Stimulated activated CD8-positive, alpha-beta memory T cell treated with anti-CD3 and anti-CD28 coated beads, Interleukin-12 subunit alpha, Interleukin-12 subunit beta, amount 100 ng/mL, for 24 hours (primary cell): Measurements from ENCODE around the gene TCERG1.

ENCODE experiments used
- DNase-seq: peaks from one replicate; pipeline ENCODE4 v3.0.0-alpha.2; 2020; ENCODE audit errors: extremely low read depth

TCERG1 gene

DNA sequence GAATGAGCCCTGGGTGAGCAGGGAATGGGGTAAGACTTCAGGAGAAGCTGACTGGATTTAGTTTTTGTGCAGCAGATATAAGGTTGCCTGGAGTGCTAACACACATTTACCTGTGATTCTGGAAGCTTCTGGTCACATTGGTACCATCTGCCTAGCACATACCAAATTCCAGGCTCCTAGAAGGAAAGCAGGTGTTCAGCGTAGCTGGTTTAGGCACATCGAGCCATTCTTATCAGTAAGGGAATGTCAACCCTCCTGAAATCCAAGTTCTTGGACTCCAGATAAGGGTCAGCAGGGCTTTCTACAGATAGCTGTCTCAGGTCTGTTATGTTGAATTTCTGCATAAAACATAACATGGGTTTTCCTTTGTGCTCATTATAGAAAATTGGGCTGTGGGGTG, 10.3 kb downstream of the TCERG1 start:
- DNase-seq: no peak

GRCh38 chr5:146458894-146459293, 11.8 kb downstream of the TCERG1 start:
- no peak for DNase-seq

DNA sequence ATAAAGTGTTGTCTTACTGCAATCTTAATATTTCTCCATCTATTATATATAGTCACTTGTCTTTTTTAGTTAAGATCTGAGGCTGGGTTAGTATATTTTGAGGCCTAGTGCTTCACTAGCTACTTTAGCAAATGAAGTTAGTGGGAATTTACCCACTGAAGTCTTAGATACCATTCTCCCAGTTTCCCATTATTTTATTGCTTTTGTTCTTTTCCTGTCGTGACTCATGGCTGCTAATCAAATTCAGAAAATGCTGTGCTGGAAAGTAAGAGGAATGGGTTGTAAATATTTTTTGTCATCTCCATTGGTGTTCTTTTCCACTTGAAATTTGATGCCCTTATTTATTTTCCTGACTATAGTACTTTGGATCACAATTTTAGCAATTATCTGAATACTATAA, 14.2 kb downstream of the TCERG1 start:
- no peak for DNase-seq

DNA sequence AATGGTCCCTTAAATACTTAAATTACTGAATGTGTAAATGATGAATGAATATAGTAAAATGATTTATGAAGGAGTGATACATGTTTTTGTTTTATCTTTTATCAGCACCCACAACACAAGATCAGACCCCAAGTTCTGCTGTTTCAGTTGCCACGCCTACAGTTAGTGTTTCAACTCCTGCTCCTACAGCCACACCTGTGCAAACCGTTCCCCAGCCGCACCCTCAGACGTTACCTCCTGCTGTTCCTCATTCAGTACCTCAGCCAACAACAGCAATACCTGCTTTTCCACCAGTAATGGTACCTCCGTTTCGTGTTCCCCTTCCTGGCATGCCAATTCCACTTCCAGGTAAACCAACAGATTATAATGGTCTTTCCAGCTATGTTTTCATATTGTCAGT, 16.3 kb downstream of the TCERG1 start:
- no peak for DNase-seq

DNA sequence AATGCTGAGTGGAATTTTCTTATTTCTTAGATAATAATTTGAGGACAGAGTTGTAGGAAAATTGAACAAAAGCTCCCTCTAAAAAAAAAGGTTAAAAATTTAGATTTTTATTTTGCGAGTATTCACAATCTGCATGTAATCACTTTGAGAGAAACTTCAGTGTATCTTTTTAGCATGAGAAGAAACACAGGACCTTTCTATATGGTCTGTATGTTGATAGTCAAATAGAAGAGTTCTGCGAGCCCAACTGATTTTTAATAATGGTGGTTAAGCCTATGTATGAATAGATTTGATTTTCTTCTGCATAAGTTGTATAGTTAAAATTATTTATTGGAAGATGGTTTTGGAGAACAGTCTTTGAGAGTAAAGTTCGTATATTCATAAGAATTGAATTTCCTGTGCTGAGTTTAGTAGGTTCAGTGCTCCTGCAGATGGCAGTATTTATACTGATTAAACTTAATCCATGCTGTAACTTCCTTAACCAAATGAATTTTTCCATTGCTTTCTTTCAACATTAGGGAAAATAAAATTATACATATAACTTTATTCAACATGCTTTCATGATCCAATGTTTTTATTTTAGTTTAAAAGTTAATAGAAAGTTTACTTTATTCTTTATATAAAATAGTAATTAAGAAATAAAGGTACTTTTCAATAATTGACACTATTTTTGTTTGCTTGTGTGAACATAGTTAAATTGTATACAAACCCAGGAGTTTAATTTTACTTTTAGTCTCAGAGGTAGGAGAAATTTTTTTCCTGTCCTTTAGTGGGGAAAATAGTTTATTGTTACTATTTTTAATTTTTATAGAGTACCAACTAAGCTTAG, 19.6 kb downstream of the TCERG1 start:
- no peak for DNase-seq

DNA sequence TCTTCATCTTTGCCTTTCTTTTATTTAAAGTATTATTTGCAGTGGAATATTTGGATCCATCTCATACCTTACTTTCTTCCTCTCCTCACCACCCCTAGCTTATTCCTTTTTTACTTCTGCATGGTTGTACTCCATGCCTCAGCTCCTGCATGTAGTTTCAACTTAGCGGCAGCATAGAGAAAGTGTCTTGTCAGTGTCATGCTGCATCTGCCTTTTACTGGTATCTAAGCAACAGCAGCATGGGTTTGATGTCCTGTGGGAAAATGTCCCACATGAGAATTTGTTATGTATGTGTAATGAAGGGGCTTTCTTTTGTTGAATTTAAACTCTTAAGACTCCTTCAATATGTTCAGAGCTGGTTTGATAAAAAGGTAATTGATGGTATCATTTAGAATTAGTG, 20.6 kb downstream of the TCERG1 start:
- DNase-seq: no peak

DNA sequence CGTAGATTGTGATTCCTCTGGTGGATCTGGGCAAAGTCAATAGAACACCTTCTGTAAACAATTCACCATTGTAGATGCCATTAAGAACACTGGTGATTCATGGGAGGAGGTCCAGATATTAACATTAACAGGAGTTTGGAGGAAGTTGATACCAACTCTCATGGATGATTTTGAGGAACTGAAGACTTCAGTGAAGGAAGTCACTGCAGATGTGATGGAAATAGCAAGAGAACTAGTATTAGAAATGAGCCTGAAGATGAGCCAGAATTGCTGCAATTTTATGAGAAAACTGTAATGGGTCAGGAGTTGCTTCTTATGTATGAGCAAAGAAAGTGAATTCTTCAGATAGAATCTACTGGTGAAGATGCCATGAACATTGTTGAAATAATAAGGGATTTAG, 26.9 kb downstream of the TCERG1 start:
- DNase-seq: no peak

DNA sequence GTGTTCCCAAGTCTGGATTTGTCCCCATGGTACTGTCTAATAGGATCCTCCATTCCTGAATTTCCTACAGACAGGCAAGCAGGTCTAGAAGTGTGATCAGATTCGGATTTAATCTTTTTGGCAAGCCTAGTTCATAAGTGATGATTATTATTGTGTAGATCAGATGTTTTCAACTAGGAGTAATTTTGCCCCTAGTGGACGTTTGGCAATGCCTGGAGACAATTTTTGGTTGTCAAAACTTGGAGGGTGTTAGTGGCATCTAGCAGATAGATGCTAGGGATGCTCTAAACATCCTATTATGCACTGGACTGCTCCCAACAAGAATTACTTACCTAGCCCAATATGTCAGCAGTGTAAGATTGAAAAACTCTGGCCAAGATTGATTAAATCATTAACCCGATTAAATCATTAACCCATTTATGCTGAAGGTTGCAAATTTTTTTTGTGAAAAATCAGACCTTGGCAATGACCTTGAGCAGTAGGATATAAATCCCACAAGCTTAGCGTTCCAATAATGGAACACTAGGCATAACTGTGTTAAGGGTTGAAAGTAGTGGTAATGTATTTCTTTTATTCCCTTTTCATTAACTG, 28.2 kb downstream of the TCERG1 start:
- DNase-seq: no peak

DNA sequence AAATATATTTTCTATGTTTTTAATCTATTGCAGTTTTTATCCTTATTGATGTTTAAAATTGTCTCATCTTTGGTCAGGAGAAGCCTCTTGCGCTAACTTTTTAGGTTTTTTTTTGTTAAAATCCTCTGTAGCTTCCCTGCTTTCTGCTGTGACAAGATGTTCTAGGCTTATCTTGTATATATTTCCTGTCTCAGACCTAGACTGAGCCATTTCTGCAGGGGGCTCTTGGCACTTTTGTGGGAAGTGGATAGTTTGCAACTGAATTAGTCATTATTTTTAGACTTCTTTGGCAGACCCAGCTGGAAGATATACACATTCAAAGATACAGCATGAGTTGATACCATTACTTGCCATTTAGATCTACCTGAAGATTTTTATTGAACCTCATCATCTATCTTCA, 28.8 kb downstream of the TCERG1 start:
- no peak for DNase-seq

DNA sequence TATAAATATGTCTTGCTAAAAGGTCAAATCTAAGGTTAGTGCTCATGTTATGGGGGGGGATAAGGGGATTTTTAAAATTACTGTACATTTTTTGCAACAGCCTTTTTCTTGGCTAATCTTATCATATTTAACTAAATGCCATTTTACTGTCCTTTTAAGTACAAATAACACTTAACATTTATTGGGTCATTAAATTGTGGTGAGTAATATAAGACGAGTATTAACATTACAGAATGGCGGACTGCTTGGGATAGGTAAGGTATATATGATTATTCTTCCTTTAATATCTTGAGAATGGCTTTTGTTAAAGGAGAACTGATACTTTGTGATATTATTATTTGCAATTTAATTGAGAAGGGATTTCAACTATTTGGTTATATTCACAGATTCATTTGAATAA, 35.6 kb downstream of the TCERG1 start:
- DNase-seq: no peak

DNA sequence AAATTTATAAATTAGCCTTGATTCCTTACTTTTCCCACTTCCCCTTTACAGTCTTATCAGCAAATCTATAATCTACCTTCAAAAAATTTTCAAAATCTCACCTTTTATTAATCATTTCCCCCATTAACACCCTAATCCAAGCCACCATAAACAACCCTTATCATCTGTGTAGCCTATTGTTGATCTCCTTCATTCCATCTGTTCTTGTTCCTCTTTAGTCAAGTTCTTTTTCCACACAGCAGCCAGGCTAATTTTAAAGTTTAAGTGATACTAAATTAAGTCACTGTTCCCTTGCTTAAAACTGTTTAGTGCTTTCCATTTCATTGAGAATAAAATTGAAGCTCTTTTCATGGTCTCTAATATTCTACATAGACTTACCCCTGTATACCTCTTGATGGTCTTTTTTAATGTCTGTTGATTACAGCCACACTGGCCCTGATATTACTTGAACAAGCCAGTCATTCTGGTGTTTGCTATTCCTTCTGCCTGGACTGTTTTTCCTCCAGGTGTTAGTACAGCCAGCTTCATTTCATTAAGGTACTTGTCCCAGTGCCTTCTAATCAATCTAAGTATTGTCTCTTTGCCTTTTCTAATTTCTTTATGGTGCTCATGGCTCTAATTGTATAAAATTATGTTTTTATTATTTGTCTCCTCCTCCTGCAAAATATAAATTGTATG, 37.7 kb downstream of the TCERG1 start:
- no peak for DNase-seq

- no peak for DNase-seq
These were observed 43.1 kb downstream of the TCERG1 start for GRCh38 chr5:146490089-146490843.

- DNase-seq: no peak
These were observed 47.5 kb downstream of the TCERG1 start for GRCh38 chr5:146494656-146495055.

GRCh38 chr5:146499680-146500079, 52.5 kb downstream of the TCERG1 start:
- no peak for DNase-seq

DNA sequence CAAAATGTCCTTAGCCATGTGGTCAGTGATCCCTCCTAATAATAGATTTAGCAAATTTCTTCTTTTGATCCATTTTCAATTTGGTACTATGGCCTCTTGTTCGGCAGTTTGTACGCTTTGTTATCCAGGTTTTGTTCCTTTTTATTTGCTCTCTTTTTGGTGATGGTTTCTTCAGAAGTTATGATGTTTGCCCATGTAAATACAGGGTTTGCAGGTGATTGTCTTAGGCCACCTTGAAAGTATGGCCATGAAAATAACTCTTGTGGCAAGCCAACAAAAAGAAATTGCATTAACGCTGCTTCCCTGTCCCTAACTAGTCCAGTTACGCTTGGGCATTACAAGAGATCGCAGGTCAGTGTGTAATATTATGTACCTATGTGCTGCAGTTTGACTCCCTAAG, 60.3 kb downstream of the TCERG1 start:
- DNase-seq: no peak

DNA sequence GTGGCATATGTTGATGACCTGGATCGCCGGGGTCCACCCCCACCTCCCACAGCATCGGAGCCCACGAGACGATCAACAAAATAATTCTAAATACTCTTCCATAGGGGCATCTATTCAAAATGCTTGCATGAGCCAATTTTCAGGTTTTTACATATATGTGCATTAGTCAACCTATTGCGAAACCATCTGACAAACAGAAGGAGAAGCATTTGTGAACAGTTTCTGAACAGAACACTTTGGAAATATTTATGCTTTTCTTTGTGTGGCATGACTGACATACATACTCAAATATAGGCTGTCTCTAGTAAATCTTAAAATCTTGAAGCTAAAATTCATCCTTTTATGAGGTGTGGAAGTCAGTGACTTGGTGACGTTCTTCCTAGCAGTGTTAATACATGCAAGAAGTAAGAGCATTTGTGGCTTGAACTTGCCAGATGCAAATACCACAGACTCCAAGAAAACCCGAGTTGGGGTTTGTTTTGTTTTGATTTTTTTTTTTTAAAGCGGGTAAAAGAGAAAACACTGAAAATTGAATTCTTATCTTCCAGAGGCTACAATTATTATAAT, 63.5 kb downstream of the TCERG1 start:
- no peak for DNase-seq

DNA sequence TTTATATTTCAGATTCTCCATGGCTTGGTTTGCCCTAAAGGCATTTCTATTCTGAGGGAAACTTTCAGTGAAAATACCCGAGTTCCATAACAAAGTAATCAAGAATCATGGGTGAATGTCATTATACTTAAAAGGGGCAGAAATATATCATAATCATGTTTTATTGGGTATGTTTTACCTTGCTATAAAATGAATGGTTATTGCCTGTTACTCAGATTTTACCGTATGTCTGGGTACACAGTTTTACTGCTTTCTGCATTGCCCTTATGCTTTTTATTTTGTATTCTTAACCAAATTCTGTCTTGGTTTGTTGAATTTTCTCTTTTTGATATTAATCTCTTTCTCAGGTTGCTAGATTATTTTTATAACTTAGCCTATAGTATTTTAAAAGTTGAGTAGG, 66.3 kb downstream of the TCERG1 start:
- DNase-seq: no peak

DNA sequence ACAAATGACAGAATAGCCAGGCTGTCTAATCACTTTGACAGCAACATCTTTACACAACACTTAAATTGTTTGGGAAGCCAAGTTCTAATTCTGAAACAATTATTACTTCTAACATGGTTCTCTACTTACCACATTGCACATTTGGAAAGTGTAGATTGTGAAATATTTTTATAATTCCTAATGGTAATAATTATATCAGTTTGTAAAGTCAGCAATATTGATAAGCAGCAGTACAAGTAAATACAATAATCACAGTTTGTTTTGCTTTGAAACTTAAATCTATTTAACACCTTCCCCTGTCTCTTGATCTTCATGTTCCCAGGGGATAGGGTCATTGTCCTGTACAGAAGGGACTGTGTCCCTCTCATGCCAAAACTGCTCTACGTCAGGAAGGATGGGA, 67.4 kb downstream of the TCERG1 start:
- no peak for DNase-seq

GRCh38 chr5:146515473-146516150, 68.5 kb downstream of the TCERG1 start:
- DNase-seq: no peak

GRCh38 chr5:146516151-146516475, 69.0 kb downstream of the TCERG1 start, which contains the start of gene GPR151:
Gene GPR151, minus strand, starts transcription at chr5:146516190. Its CDS starts 77 bp downstream, at chr5:146516113.
- no peak for DNase-seq

GRCh38 chr5:146519554-146519953, 72.4 kb downstream of the TCERG1 start:
- DNase-seq: no peak
